ENCODE results near the gene DUX4. TPM values are rescaled to one million over a fixed set of nuclear protein-coding genes. Genes with fewer than 3 reads are reported as not detected.
"Not testable (repeated sequence)": the region's sequence is repeated elsewhere in the genome, so short reads cannot be mapped to it uniquely, and the experiment has no call there.

DUX4 gene
- total RNA-seq, 1 experiment from 2014 or later = not detected

DNA sequence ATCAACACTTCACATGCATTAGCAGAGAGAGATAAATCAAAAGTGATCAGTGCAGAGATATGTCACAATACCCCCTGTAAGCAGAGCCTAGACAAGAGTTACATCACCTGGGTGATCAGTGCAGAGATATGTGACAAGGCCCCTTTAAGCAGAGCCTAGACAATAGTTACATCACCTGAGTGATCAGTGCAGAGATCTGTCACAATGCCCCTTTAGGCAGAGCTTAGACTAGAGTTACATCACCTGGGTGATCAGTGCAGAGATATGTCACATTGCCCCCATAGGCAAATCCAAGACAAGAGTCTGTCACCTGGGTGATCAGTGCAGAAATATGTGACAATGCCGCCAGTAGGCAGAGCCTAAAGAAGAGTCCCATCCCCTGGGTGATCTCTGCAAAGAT lies 7.4 kb downstream of the DUX4 start:
- H4K20me1 ChIP-seq (ENCODE audit: insufficient read depth); H3K36me3 ChIP-seq (ENCODE audit: control insufficient read depth in 1 of 2, insufficient read depth in 2 of 2, low read length in 2 of 2); H3K9me3 ChIP-seq (ENCODE audit: control insufficient read depth in 1 of 2, insufficient read depth in 1 of 2, low read depth in 1 of 2, low read length in 2 of 2); ATAC-seq; H3K4me1 ChIP-seq (ENCODE audit: control insufficient read depth in 1 of 2, insufficient read depth in 2 of 2, low read length in 2 of 2); H3K79me2 ChIP-seq (ENCODE audit: insufficient read depth, low read length); DNase-seq (ENCODE audit: low read depth, low spot score); RAD21 ChIA-PET (ENCODE audit: low non-redundant PET in 1 of 2, low total read pairs in 2 of 2, uncharacterized antibody in 2 of 2, unreplicated experiment in 2 of 2); CTCF ChIA-PET; POLR2A ChIA-PET; BruUV-seq (replicated peaks); H3K4me2 ChIP-seq (ENCODE audit: low read length); H3K9me2 ChIP-seq (ENCODE audit: insufficient read depth); H2AFZ ChIP-seq (ENCODE audit: low read depth, low read length, poor library complexity, severe bottlenecking); H3K4me3 ChIP-seq (replicated peaks in 1 of 2; ENCODE audit: low read depth in 1 of 2, low read length in 2 of 2); intact Hi-C loops (cut with micrococcal nuclease); H3K27me3 ChIP-seq (ENCODE audit: insufficient read depth, low read length); H3K27ac ChIP-seq (ENCODE audit: low read depth, low read length); H3K9ac ChIP-seq (ENCODE audit: low read length): not testable (repeated sequence)

DNA sequence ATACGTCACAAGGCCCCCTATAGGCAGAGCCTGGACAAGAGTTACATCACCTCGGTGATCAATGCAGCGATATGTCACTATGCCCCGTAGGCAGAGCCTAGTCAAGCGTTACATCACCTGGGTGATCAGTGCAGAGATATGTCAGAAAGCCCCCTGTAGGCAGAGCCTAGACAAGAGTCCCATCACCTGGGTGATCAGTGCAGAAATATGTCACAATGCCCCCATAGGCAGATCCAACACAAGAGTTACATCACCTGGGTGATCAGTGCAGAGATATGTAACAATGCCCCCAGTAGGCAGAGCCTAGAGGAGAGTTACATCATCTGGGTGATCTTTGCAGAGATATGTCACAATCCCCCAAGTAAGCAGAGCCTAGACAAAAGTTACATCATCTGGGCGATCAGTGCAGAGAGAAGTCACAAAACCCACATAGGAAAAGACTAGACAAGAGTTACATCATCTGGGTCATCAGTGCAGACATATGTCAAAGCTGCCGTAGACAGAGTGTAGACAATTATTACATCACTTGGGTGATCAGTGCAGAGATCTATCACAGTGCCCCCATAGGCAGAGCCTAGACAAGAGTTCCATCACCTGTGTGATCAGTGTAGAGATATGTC lies 8.0 kb downstream of the DUX4 start:
- H3K9ac ChIP-seq (ENCODE audit: low read length); POLR2A ChIA-PET; H3K79me2 ChIP-seq (ENCODE audit: insufficient read depth, low read length); H3K27me3 ChIP-seq (ENCODE audit: insufficient read depth, low read length); H3K4me2 ChIP-seq (ENCODE audit: low read length); H3K4me3 ChIP-seq (replicated peaks in 1 of 2; ENCODE audit: low read depth in 1 of 2, low read length in 2 of 2); BruUV-seq (replicated peaks); H3K4me1 ChIP-seq (ENCODE audit: control insufficient read depth in 1 of 2, insufficient read depth in 2 of 2, low read length in 2 of 2); H3K9me3 ChIP-seq (ENCODE audit: control insufficient read depth in 1 of 2, insufficient read depth in 1 of 2, low read depth in 1 of 2, low read length in 2 of 2); H3K9me2 ChIP-seq (ENCODE audit: insufficient read depth); intact Hi-C loops (cut with micrococcal nuclease); H4K20me1 ChIP-seq (ENCODE audit: insufficient read depth); RAD21 ChIA-PET (ENCODE audit: low non-redundant PET in 1 of 2, low total read pairs in 2 of 2, uncharacterized antibody in 2 of 2, unreplicated experiment in 2 of 2); H2AFZ ChIP-seq (ENCODE audit: low read depth, low read length, poor library complexity, severe bottlenecking); ATAC-seq; CTCF ChIA-PET; DNase-seq (ENCODE audit: low read depth, low spot score); H3K36me3 ChIP-seq (ENCODE audit: control insufficient read depth in 1 of 2, insufficient read depth in 2 of 2, low read length in 2 of 2); H3K27ac ChIP-seq (ENCODE audit: low read depth, low read length): not testable (repeated sequence)

DNA sequence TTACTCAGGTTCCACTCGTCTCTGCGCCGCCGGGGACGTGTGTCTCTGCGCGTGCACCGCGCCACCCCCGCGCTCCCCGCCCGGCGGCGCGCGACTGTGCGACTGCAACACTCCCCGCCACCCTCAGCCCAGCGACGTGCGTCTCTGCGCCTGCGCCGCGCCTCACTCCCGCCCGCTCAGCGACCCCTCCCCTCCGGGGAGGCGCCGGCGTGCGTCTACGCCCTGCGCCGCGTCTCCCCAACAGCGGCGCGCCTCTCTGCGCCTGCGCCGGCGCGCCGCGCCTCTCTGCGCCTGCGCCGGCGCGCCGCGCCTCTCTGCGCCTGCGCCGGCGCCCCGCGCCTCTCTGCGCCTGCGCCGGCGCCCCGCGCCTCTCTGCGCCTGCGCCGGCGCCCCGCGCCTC lies 29.9 kb downstream of the DUX4 start:
- H3K9ac ChIP-seq (ENCODE audit: low read length); CTCF ChIA-PET; H3K27me3 ChIP-seq (ENCODE audit: insufficient read depth, low read length); intact Hi-C loops (cut with micrococcal nuclease); BruUV-seq (replicated peaks); H3K4me1 ChIP-seq (ENCODE audit: control insufficient read depth in 1 of 2, insufficient read depth in 2 of 2, low read length in 2 of 2); H3K79me2 ChIP-seq (ENCODE audit: insufficient read depth, low read length); H3K27ac ChIP-seq (ENCODE audit: low read depth, low read length); H4K20me1 ChIP-seq (ENCODE audit: insufficient read depth); RAD21 ChIA-PET (ENCODE audit: low non-redundant PET in 1 of 2, low total read pairs in 2 of 2, uncharacterized antibody in 2 of 2, unreplicated experiment in 2 of 2); POLR2A ChIA-PET; ATAC-seq; H3K36me3 ChIP-seq (ENCODE audit: control insufficient read depth in 1 of 2, insufficient read depth in 2 of 2, low read length in 2 of 2); H2AFZ ChIP-seq (ENCODE audit: low read depth, low read length, poor library complexity, severe bottlenecking); H3K9me2 ChIP-seq (ENCODE audit: insufficient read depth); H3K9me3 ChIP-seq (ENCODE audit: control insufficient read depth in 1 of 2, insufficient read depth in 1 of 2, low read depth in 1 of 2, low read length in 2 of 2); H3K4me2 ChIP-seq (ENCODE audit: low read length); DNase-seq (ENCODE audit: low read depth, low spot score); H3K4me3 ChIP-seq (replicated peaks in 1 of 2; ENCODE audit: low read depth in 1 of 2, low read length in 2 of 2): not testable (repeated sequence)

Other genes with a start within 250 kb of the DUX4 start
- 44.5 TPM for gene FRG1, start 232.9 kb upstream of the DUX4 start, total RNA-seq (2021; ENCODE audit: unreplicated experiment)
- not detected for gene FRG2, start 146.5 kb upstream of the DUX4 start, total RNA-seq (2021; ENCODE audit: unreplicated experiment)
- gene DBET, start 109.3 kb upstream of the DUX4 start, total RNA-seq (2021; ENCODE audit: unreplicated experiment) = not detected